HG02623 (cell line): ENCODE results near the gene PTPRD.

Experiments
- ATAC-seq: cut with Tn5 transposase; IDR thresholded peaks from one replicate; pipeline ENCODE4 v1.9.1; 2021; ENCODE audit warnings: moderate library complexity; ENCODE audit not compliant: unreplicated experiment

Gene PTPRD

GRCh38 chr9:9645006-9645405 lies 967.8 kb downstream of the PTPRD start:
- ATAC-seq: no peak

GRCh38 chr9:9631284-9631683 lies 981.5 kb downstream of the PTPRD start:
- peak; percentile 73 for ATAC-seq

- ATAC-seq: no peak
Measured at GRCh38 chr9:9625248-9625647, 987.6 kb downstream of the PTPRD start.

- no peak for ATAC-seq
Measured at GRCh38 chr9:9623506-9623905, 989.3 kb downstream of the PTPRD start.

GRCh38 chr9:9621355-9621940 lies 991.4 kb downstream of the PTPRD start:
- ATAC-seq: no peak

GRCh38 chr9:9620736-9621135 lies 992.1 kb downstream of the PTPRD start:
- ATAC-seq: no peak

- no peak for ATAC-seq
Measured at GRCh38 chr9:9615086-9615485, 997.7 kb downstream of the PTPRD start.

- ATAC-seq: no peak
Measured at GRCh38 chr9:9614607-9615006, 998.2 kb downstream of the PTPRD start.

GRCh38 chr9:9612755-9613154 lies 1000.0 kb downstream of the PTPRD start:
- ATAC-seq: peak; percentile 40

- peak; percentile 73 for ATAC-seq
Measured at GRCh38 chr9:9612270-9612669, 1000.5 kb downstream of the PTPRD start.

- ATAC-seq: no peak
Measured at GRCh38 chr9:9605681-9606080, 1007.1 kb downstream of the PTPRD start.

- ATAC-seq: no peak
Measured at GRCh38 chr9:9603345-9603744, 1009.5 kb downstream of the PTPRD start.

- no peak for ATAC-seq
Measured at GRCh38 chr9:9598723-9599122, 1014.1 kb downstream of the PTPRD start.

GRCh38 chr9:9592104-9592503 lies 1020.7 kb downstream of the PTPRD start:
- ATAC-seq: no peak

GRCh38 chr9:9585920-9586319 lies 1026.9 kb downstream of the PTPRD start:
- no peak for ATAC-seq

- ATAC-seq: no peak
Measured at GRCh38 chr9:9574080-9574479, 1038.7 kb downstream of the PTPRD start.

GRCh38 chr9:9565700-9566099 lies 1047.1 kb downstream of the PTPRD start:
- no peak for ATAC-seq

GRCh38 chr9:9563817-9564216 lies 1049.0 kb downstream of the PTPRD start:
- no peak for ATAC-seq

GRCh38 chr9:9560382-9561035 lies 1052.3 kb downstream of the PTPRD start:
- no peak for ATAC-seq

GRCh38 chr9:9558907-9559306 lies 1053.9 kb downstream of the PTPRD start:
- ATAC-seq: no peak

- no peak for ATAC-seq
Measured at GRCh38 chr9:9557804-9558334, 1054.9 kb downstream of the PTPRD start.
